Measurements from ENCODE around the gene CSF3.

The CSF3 gene

DNA sequence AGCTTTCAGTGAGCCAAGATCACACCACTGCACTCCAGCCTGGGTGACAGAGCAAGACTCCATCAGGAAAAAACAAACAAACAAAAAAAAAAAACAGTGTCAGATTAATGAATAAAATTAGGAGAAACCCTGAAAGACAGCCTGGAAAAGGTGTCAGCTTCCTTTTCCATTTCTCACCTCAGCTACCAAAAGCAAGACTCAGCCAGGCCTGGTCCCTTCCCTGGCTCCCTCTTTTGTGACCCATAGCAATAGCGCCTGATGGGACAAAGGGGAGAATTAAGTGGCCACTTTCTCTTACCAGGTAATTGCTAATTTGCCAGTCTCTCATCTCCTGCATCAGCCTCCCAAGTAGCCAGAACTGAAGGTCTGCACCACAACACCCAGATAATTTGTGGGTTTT lies 43.6 kb downstream of the CSF3 start:
- H3K4me1 Mint-ChIP-seq (ENCODE audit: low read depth), result peaks cover 21% of the 10 kb centered on the region
- H3K27ac Mint-ChIP-seq, result no peak overlapping the region
- H3K36me3 Mint-ChIP-seq, result peaks cover 2% of the 10 kb centered on the region
- no peaks in the 10 kb centered on the region for H3K27me3 Mint-ChIP-seq
- no peaks in the 10 kb centered on the region for H3K9me3 Mint-ChIP-seq (ENCODE audit: low read depth)
- H3K4me3 Mint-ChIP-seq, result no peak overlapping the region

DNA sequence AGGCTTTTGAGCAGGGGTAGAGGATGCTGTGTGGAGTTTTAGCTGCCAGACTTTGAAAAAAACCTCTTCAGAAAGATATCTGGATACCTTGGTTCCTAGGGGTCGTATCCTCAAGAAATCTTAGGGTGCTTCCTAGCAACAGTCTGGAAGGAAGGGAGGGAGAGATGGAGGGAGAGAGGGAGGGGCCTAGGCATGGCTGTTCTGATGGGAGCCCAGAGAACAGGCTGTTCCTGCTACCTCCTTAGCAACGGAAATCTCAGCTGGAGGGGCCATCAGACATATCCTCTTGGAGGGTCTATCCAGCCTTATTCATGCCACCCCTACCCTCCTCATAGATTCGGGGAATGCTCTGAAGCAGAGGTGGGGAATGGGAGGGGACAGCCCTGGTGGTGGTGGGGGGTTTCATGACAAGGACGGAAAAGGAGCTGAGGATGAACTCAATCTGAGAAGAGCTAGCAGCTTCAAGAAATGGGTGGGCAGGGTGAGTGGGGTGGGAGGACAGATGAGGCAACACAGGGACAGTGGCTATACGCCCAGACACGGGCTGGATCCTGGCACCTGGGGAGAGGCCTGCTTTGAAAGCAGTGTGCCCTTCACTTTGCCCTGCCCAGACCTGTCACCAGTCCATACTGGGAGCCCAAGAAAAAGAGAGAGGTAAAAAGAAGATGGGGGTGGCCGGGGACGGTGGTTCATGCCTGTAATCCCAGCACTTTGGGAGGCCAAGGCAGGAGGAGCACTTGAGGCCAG lies 44.7 kb downstream of the CSF3 start:
- no peaks in the 10 kb centered on the region for H3K36me3 Mint-ChIP-seq
- peaks cover 23% of the 10 kb centered on the region for H3K4me1 Mint-ChIP-seq (ENCODE audit: low read depth)
- H3K27ac Mint-ChIP-seq, result no peak overlapping the region
- no peak overlapping the region for H3K4me3 Mint-ChIP-seq
- H3K9me3 Mint-ChIP-seq (ENCODE audit: low read depth), result no peaks in the 10 kb centered on the region
- no peaks in the 10 kb centered on the region for H3K27me3 Mint-ChIP-seq

DNA sequence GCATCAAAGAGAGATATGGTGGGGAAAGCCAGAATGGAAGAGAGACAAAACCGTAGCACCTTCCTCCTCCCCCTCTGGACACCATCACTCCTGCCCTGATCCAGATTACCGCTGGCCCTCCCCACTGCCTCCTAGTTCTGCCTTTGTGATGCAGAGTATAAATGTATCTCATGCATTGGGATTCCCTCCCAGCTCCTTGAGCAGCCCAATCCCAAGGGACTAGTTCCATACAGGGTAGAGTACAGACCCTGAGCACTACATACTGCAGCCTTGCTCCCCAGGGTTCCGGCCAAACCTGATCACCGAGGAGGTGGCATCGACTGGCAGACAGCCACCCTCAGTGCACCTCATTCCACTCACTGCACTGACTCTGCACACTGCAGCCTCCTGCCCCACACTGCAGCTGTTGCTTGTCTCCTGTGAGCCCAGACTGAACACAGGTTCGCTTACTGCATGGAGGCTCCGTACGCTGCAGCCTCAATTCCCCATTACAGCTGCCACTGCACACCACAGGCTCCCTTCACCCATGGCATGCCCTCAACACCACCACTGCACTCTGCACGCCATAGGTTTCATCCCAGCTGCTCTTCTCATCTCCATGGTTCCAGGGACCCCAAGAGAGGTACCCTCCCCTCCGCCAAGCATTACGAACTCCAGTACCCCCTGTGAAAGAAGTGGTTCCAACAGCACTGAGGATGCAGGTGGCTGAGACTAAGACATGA lies 45.8 kb downstream of the CSF3 start:
- Mint-ChIP-seq H3K9me3 (ENCODE audit: low read depth) (no peaks in the 10 kb centered on the region), H3K36me3 (no peaks in the 10 kb centered on the region), H3K27me3 (no peaks in the 10 kb centered on the region), H3K27ac (no peak overlapping the region), H3K4me1 (ENCODE audit: low read depth) (peaks cover 29% of the 10 kb centered on the region), H3K4me3 (peak overlapping the region; percentile 32)

DNA sequence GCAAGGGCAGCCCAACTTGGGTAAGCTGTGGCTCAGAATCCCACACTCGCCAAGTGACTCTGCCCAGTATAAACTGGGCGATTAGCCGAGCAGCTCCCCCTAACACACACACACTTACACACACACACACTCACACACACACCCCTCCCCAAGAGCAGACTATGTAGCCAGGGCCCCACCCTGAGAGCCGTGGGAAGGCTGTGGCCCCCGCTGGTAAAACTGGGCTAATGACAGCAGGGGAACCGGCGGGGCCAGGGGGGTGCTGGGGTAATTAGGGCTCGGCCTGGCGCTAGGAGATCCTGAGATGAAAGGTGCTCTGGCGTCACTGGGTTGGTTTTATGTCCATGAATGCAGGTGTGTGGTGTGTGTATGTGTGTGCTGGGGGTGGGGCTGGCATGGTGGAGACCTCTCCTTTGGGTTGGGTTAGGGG lies 46.4 kb downstream of the CSF3 start:
- peaks cover 32% of the 10 kb centered on the region for H3K4me1 Mint-ChIP-seq (ENCODE audit: low read depth)
- no peaks in the 10 kb centered on the region for H3K27me3 Mint-ChIP-seq

DNA sequence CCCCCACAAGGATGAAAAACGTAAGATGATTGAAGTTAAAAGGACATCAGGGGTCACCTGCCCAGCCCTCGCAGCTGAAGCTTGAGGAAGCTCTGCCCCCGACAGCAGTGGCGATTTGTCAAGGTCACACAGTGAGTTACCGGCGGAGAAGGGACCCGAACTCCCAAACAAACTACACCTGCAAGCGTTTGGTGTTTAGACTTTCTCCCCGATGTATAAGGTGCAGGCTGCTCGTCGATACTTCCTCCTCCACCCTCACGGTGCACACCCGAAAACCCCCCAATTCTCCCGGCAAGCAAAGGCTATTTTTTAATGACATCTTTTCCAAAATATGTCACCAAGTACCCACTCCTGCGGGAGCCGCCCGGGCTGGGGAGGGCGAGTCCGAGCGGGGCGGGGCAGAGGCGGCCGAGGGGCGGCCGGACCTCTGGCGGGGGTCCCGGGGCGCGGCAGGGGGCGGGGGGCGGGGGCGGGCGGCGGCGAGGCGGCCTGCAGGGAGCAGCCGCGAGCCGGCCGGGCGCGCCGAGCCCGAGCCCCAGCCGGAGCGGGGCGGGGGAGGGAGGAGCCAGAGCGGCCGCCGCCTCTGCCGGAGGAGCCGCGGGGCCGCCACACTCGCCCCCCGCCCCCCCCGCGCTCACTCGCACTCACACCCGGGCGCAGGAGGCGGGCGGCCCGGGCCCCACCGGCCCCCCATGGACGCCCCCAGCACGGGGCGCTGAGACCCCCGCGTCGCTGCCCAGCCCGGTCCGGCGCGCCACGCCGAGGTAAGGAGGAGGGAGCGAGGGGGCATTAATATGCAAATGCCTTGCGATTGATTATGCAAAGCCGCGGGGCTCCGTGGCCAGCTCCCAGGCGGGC lies 47.3 kb downstream of the CSF3 start, which contains the start of gene THRA:
THRA (plus strand) TSS at position 637 of the 858 bp plus-strand sequence. CDS start 11,524 bp downstream, outside the sequence.
- peak within 1 kb of the TSS; percentile 88 for H3K4me3 Mint-ChIP-seq
- H3K36me3 Mint-ChIP-seq, result no peaks in the 10 kb centered on the region
- H3K27me3 Mint-ChIP-seq, result no peaks in the 10 kb centered on the region
- H3K9me3 Mint-ChIP-seq (ENCODE audit: low read depth), result no peaks in the 10 kb centered on the region
- H3K4me1 Mint-ChIP-seq (ENCODE audit: low read depth), result peaks cover 42% of the 10 kb centered on the region
- peak within 1 kb of the TSS; percentile 87 for H3K27ac Mint-ChIP-seq

More for the DNA sequence above, 46.4 kb downstream of the CSF3 start:
- Mint-ChIP-seq H3K9me3 (ENCODE audit: low read depth) (no peaks in the 10 kb centered on the region), H3K36me3 (no peaks in the 10 kb centered on the region), H3K27ac (peak overlapping the region; percentile 83), H3K4me3 (peak overlapping the region; percentile 88)

DNA sequence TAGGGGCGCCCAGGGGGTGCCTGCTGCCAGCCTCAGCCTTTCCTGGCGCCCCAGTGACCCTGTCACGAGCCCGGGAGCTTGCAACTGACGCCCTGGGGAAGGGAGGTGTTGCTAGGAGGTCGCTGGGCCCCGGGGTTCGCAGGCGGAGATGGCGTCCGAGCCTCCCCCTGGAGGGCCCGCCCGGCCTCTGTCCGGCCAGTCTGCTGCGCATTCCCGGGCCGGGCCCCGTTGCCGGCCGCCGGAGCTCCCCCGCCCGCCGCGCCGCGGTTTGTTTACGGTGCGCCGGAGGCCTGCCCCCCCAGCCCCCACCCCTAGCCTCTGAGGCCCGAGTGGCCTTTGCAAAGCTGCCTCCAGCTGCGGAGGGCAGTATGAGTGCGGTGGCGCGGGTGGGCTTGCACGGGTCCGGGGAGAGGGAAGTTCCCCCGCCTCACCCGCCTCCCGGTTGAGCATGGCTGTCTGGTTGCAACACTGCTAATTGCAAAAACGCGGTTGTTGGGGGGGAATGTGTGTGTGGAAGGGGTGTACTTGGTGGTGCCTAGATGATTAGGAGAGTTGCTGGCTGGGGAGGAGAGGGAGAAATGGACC lies 48.0 kb downstream of the CSF3 start:
- Mint-ChIP-seq H3K27ac (peak overlapping the region; percentile 87), H3K27me3 (no peaks in the 10 kb centered on the region), H3K4me3 (peak overlapping the region; percentile 87), H3K4me1 (ENCODE audit: low read depth) (peaks cover 49% of the 10 kb centered on the region), H3K36me3 (no peaks in the 10 kb centered on the region), H3K9me3 (ENCODE audit: low read depth) (no peaks in the 10 kb centered on the region)

DNA sequence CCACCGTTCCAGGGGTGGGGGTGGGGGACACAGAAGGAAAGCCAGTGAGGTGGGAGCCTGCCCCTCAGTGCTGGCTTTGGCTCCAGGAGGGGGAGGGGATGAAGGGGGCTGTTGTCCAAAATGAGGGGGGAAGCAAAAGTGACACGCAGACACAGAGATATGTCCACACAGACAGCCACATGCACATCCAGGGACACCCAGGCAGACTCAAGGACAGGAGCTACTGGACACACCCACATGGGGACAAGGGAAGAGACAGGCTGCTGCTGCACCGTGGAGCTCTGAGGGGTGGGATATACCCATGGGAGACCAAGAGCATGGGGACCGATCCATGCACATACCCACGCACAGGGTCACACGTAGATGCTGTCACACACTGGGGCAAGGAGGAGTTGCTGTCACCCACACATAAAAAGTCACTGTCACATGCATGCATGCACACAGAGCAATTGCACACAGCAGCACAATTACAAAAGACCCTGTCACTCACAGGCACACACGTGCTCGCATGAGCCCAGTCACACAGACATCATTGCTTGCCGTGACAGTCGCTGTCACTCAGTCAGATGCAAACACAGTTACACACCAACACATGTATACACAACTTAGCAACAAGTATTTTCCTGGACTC lies 48.8 kb downstream of the CSF3 start:
- Mint-ChIP-seq H3K27me3 (no peaks in the 10 kb centered on the region), H3K9me3 (ENCODE audit: low read depth) (no peaks in the 10 kb centered on the region), H3K27ac (peak overlapping the region; percentile 58), H3K36me3 (no peaks in the 10 kb centered on the region), H3K4me1 (ENCODE audit: low read depth) (peaks cover 56% of the 10 kb centered on the region), H3K4me3 (peak overlapping the region; percentile 87)

DNA sequence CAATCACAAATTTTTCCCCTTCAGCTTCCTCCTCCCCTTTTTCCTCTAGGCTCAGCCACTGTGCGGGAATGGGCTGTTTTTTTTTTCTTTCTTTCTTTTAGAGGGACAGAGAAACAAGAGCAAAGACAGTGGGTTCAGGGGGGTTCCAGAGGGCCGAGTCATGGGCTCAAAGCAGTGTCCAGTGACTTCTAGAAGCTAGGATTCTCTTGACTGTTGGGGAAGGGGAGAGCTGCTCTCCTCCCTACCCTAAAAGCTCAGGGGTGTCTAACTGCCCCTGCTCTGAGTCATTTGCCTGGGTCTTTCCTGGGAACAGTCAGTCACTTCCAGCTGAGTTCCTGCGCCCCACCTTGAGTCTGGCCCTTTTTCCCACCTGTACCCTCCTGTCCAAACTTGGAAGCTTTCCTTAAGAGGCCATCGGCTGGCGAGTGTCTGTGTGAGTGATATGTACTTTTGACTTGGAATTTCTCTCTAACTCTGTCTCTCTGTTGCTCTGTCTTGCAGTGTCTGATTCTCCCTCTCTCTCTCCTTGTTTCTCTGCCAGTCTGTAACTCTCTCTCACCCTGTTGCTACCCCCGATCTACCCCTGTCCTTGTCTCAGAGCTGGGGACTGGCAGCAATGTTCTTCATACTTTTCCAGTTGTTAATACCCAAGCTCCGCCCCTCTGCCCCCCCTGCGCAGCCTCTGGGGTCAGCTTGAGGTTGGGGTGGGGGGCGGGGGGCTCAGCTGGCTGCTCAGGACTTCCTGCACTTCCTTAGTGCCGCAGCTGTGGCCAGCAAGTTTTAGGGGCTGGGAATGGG lies 49.9 kb downstream of the CSF3 start:
- H3K27ac Mint-ChIP-seq, result peak overlapping the region; percentile 58
- H3K9me3 Mint-ChIP-seq (ENCODE audit: low read depth), result no peaks in the 10 kb centered on the region
- no peaks in the 10 kb centered on the region for H3K36me3 Mint-ChIP-seq
- peak overlapping the region; percentile 87 for H3K4me3 Mint-ChIP-seq
- peaks cover 68% of the 10 kb centered on the region for H3K4me1 Mint-ChIP-seq (ENCODE audit: low read depth)
- no peaks in the 10 kb centered on the region for H3K27me3 Mint-ChIP-seq

DNA sequence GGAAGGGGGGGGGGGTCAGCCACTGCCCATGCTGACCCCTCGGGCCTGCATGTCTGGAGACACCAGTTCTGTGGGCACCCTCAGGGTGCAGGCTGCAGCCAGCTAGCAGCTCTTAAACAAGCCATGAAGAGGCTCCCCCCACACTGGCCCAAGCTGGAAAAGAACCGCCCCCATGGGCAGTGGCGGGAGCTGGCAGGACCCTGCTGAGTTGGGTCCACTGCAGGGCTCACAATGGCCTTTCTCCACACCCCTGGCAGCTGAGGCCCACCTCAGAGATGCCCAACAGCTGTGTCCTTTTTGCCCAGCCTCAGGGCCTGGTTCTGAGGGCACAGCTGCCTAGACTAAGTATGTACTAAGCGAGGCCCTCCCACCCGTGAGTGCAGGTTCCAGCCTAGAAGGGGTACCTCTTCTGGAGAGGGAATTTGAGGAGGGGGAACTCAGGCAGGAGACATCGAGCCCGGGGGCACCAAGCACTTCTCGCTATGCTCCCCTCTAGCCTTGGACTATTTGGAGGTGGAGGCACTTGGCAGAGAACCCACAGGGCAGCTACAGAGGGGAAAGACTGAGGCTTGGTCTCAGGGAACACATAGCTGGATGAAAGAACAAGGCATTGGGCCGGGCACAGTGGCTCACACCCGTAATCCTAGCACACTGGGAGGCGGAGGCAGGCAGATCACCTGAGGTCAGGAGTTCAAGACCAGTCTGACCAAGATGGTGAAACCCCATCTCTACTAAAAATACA lies 50.7 kb downstream of the CSF3 start:
- no peak overlapping the region for H3K4me3 Mint-ChIP-seq
- H3K4me1 Mint-ChIP-seq (ENCODE audit: low read depth), result peaks cover 73% of the 10 kb centered on the region
- H3K27me3 Mint-ChIP-seq, result no peaks in the 10 kb centered on the region
- H3K9me3 Mint-ChIP-seq (ENCODE audit: low read depth), result no peaks in the 10 kb centered on the region
- H3K27ac Mint-ChIP-seq, result peak overlapping the region; percentile 68
- no peaks in the 10 kb centered on the region for H3K36me3 Mint-ChIP-seq

Measured in activated naive CD8-positive, alpha-beta T cell (primary cell).